GM19397 (cell line): Measurements from ENCODE around the gene LAMA5.
"Not testable (repeated sequence)": the region's sequence is repeated elsewhere in the genome, so short reads cannot be mapped to it uniquely, and the experiment has no call there.

Source experiments
- ATAC-seq: cut with Tn5 transposase; IDR thresholded peaks from one replicate; pipeline ENCODE4 v1.9.1; 2021; ENCODE audit warnings: mild to moderate bottlenecking, moderate library complexity; ENCODE audit not compliant: unreplicated experiment

The LAMA5 gene

GRCh38 chr20:62388839-62389600, 21.9 kb upstream of the LAMA5 start:
- ATAC-seq = no peak

- ATAC-seq = no peak
Observed at GRCh38 chr20:62387933-62388635, 21.0 kb upstream of the LAMA5 start.

GRCh38 chr20:62387219-62387913, 20.3 kb upstream of the LAMA5 start:
- no peak for ATAC-seq

- peak; percentile 81 for ATAC-seq
Observed at GRCh38 chr20:62386383-62387218, 19.5 kb upstream of the LAMA5 start, which contains the start of gene RPS21. Gene RPS21 (plus strand): TSS chr20:62387103. CDS start chr20:62387339, 236 bp downstream.

DNA sequence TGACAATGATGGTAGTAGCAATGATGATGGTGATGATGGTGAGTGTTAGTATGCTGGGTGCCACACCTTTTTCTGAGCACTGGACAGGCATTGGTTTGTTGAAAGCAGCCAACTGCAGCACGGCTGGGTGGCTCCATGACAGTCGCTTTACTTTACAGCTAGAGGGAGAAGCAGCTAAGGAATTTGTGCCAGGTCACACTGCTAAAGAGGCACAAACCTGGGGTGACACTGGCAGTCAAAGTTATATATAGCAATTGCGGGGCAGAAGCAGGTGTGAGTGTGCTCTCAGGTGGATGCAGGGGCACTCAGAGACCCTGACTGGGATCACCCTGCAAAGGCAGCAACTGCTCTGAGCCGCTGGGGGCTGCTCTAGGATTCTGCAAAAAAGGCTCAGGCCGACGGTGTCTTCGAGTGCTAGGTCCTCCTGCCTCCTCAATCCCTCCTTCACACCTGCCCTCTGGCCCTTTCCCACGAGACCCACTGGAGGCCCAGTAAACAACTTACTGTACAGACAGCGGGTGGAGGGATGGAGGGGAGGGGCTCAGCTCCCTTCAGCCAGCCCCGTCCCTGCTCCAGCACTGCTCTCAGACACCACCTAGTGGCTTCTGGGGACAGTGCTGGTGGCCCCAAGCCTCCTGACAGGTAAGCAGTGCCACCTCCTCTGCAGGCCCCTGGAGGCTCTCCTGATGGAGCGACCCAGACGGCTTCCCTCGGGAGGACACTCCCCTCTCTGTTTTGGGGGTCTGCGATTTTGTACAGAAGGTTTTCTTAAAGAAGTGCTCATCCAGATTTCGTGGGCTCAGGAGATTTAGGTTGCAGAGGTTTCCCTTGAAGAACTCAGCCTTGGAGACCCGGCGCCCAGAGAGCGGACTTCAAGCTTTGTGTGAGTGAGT, 15.4 kb upstream of the LAMA5 start:
- ATAC-seq = peak; percentile 46

- ATAC-seq = no peak
Observed at GRCh38 chr20:62381842-62382241, 14.7 kb upstream of the LAMA5 start.

DNA sequence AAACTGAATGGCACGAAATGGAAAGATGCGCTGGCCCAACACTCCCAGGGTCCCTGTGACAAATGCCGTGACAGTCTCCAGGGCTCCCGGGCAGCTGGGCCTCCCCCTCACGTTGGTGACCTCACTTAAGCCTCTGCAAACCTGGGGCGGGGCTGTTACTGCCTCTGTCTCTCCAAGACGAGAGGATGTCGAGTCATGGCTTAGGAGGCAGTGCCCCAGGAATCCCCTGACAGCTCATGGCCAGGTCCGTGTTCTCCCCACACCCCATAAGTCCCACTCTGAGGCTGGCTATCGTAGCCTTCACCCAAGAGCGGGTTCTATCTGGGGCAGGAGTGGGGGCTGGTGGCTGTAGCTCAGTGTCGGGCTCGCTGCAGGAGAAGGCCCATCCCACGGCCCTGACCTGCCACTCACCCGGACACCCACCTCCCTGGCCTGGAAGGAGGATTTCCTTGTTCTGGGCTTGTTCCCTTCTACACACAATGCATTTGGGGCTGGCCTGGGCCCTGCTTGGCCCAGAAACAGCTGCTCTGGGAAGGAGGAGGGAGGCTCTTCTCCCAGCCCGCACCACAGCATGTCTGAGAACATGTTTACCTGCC, 14.2 kb upstream of the LAMA5 start:
- no peak for ATAC-seq

DNA sequence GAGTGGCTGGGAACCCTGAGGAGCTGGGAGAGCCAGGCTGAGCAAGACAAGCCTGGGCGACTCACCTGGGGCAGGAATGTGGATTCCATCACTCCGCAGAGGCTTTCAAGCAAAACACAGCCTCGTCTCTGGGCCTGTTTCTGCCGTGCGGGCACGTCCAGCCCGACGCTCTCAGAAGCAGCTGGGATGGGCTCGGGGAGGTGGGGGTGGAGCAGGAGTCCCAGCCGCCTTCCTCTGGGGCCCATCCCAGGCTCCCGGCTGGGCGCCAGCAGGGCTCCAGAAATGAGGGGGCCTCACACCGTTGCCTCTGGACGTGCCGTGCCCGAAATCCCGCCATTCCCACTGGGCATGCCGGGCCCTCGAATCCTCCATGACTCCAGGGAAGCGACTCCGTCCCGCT, 11.1 kb upstream of the LAMA5 start:
- no peak for ATAC-seq

- ATAC-seq = no peak
Observed at GRCh38 chr20:62377615-62378178, 10.6 kb upstream of the LAMA5 start.

- ATAC-seq = no peak
Observed at GRCh38 chr20:62377064-62377461, 10.0 kb upstream of the LAMA5 start.

DNA sequence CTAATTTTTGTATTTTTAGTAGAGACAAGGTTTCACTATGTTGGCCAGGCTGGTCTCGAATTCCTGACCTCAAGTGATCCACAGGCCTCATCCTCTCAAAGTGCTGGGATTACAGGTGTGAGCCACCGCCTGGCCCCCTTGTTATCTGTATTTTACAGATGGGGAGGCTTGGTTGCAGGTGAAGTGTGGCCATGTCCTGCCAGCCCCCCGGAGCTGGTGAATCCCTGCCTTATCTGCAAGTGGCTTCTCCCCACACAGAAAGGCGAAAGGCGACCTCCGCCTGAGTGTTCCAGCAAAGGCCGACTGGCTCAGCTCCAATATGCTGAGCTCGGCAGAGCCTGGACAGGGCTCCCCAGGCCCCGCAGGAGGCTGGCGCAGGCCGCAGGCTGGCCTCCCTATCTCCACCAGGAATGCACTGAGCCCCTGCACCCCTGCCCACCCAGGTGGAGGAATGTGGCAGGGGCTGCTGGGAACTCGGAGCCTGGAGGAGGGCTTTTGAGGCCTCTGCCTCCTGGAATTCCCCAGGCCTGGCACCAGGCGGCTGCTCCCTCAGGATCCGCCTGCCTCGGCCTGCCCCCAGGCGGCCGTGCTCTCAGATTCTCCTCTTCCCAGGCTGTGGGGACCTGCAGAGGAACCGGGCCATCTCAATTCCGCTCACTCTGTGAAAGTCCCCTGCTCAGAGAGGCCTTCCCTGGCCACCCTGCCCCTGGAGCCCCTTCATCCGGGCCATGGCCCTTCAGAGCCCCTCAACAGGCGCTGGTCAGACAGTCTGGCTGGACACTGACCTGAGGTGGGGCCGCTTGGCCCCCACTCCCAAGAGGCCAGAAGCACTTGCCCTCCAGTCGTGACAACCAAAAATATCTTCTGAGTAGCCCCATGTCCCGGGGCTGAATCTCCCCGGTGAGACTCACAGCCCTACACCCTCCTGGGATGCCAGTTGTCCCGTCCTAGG, 9.3 kb upstream of the LAMA5 start:
- no peak for ATAC-seq

GRCh38 chr20:62374331-62375152, 7.4 kb upstream of the LAMA5 start:
- ATAC-seq = no peak

DNA sequence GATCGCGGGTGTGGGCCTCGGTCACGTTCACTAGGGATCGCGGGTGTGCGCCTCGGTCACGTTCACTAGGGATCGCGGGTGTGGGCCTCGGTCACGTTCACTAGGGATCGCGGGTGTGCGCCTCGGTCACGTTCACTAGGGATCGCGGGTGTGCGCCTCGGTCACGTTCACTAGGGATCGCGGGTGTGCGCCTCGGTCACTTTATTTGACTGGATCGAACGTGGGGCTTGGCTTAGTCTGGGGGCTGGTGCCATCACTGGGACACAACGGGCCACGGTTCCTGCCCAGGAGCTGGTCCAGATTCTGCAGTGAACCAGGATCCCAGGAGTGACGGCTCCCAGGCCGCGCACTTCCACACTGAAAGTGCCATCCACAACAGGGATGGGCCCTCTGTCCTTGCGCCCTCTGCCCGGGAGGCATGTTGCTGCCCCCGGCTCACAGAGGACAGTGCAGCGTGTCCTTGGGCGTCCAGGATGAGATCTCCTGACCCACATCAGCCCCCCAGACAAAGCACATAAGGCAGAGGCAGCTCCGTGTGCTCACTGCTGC, 6.6 kb upstream of the LAMA5 start:
- not testable (repeated sequence) for ATAC-seq

DNA sequence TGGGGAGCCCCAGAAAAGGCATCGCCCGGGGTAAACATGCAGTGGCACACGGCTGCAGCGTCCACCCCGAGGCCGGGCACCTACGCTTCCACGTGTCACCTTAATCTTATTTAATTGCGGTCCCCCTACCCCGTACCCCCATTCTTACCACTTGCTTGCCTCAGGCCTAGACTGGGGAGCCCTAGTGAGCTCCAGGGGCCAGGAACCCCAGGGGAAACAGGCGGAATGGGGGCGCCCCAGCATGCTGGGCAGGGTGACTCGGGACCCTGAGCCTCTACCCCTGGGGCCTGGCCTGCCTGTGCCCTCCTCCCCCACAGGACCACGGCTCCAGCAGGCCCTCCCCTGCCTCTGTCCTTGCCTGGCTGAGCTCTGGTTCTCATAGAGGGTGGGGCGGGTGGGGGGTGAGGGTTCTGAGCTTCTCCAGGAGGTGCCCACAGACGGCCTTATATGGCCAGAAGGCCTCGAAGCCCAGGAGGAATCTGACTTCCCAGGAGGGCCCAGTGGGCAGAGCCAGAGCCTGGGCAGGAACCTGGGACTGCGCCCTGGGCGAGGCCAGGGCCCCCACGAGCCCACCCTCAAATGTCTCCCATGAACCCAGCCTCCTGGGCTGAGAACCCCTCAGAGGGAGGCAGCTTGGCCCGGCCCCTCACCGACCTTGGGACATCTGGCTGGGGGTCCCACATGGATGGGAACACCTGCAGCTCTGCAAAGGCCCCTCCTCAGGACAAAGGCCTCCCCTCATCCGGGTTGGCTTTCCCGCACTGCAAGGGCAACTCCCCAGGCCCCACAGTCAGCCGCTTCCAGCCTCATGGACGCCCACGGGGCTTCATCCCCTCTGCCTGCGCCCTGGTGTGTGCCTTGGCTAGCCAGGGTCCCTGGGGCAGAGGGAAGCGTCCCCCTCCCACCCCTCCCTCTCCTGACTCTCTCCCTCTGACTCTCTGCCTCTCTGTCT, 5.2 kb upstream of the LAMA5 start:
- no peak for ATAC-seq

- no peak for ATAC-seq
Observed at GRCh38 chr20:62371588-62372041, 4.5 kb upstream of the LAMA5 start.
